Measurements from ENCODE around the gene CPNE4.

Gene CPNE4

DNA sequence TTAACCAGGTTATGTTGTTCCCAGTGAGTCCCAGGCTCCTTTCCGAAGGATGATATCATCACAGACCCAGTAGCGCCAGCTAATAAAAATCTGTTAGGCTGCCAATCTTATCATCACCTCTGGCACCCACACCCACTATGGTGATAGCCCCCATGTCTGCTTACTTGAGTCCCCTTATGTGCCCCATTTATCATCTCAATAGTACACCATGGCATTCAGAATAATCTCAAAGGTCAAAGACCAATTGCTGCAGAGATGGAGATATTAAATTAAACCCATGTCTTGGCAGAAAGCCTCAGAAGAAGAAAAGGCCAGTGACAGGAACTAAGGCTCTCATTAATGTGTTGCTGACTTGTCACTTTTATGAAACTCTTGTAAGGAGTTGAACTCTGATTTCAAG lies 32.8 kb downstream of the CPNE4 start:
- Histone ChIP-seq H3K27ac (ENCODE audit: low read length) (no peak overlapping the region), H3K4me1 (ENCODE audit: control insufficient read depth, insufficient read depth, low read length) (peaks cover 4% of the 10 kb centered on the region; the same call in 1 of the 2 replicates), H3K36me3 (ENCODE audit: control insufficient read depth, insufficient read depth, low read length) (no peaks in the 10 kb centered on the region), H3K27me3 (ENCODE audit: control insufficient read depth, insufficient read depth, low read length) (no peaks in the 10 kb centered on the region), H3K9me3 (ENCODE audit: control insufficient read depth, insufficient read depth, low read length) (no peaks in the 10 kb centered on the region), H3K4me3 (ENCODE audit: low read length) (no peak overlapping the region)
- no CpG with 5 or more reads among the region's 2 CpGs for WGBS (ENCODE audit: insufficient coverage, insufficient read length)
- no peak for DNase-seq (ENCODE audit: low read depth, low spot score)

DNA sequence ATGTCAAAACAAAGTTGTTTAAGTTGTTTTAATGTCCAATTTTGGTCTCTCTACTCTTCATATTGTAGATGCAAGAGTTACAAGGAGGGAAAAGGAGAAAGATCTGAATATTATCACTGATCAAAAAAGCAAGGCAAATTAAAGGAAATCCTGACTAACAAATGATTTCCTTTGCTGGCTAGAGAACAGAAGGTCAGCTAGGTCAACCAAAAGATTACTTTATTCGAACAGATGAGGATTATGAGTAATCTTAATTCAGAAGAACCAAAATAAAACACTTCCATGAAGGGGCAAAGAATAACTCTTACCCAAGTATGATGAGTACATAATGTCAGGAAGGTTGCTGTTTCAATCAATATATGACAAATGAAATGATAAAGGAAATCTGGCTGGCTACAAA lies 33.8 kb downstream of the CPNE4 start:
- no peak overlapping the region for H3K4me3 ChIP-seq (ENCODE audit: low read length)
- H3K9me3 ChIP-seq (ENCODE audit: control insufficient read depth, insufficient read depth, low read length), result no peaks in the 10 kb centered on the region
- no peaks in the 10 kb centered on the region for H3K36me3 ChIP-seq (ENCODE audit: control insufficient read depth, insufficient read depth, low read length)
- no CpG with 5 or more reads among the region's 1 CpG for WGBS (ENCODE audit: insufficient coverage, insufficient read length)
- H3K27ac ChIP-seq (ENCODE audit: low read length), result no peak overlapping the region
- H3K4me1 ChIP-seq (ENCODE audit: control insufficient read depth, insufficient read depth, low read length), result peaks cover 4% of the 10 kb centered on the region; the same call in 1 of the 2 replicates
- DNase-seq (ENCODE audit: low read depth, low spot score), result no peak
- H3K27me3 ChIP-seq (ENCODE audit: control insufficient read depth, insufficient read depth, low read length), result no peaks in the 10 kb centered on the region

DNA sequence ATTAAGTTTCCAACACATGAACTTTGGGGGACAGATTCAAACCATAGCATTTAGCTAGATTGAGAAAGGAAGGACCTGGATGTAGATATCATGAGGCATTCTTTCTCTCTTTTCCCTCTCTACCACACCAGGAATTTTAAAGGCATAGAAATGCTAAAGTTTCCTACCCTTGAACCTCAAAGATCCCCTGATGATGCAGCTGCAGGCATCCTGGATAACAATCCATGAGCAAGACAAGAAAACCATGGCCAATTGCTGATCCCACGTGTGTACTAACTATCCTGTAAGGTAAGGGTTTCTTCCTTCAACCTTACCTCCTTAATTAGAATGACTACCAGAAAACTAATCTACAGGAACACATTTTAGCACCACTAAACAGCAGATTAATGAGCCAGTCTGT lies 36.8 kb downstream of the CPNE4 start:
- Histone ChIP-seq H3K4me3 (ENCODE audit: low read length) (no peak overlapping the region), H3K4me1 (ENCODE audit: control insufficient read depth, insufficient read depth, low read length) (peaks cover 4% of the 10 kb centered on the region; the same call in 1 of the 2 replicates), H3K36me3 (ENCODE audit: control insufficient read depth, insufficient read depth, low read length) (no peaks in the 10 kb centered on the region), H3K27ac (ENCODE audit: low read length) (no peak overlapping the region), H3K9me3 (ENCODE audit: control insufficient read depth, insufficient read depth, low read length) (no peaks in the 10 kb centered on the region), H3K27me3 (ENCODE audit: control insufficient read depth, insufficient read depth, low read length) (no peaks in the 10 kb centered on the region)
- WGBS (ENCODE audit: insufficient coverage, insufficient read length), result no CpG with 5 or more reads among the region's 1 CpG
- DNase-seq (ENCODE audit: low read depth, low spot score), result no peak

DNA sequence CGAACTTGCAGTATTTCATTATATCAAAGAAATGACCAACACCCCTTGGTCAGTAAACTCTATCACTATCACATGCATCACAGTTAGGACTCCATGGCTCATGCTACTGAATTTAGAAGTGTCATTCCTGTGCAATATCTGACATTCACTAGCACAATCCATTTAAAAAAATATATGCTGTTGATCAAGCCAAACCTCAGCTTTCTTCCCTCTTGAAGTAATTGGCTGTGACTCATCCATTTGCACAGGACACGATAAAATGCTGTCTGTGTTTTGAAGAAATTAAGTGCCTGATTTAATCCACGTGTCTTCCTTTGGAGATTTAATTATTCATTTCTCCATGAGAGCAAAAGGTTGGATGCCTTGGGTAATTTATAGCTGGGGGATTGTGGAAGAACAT lies 38.9 kb downstream of the CPNE4 start:
- no peak overlapping the region for H3K4me3 ChIP-seq (ENCODE audit: low read length)
- DNase-seq (ENCODE audit: low read depth, low spot score), result no peak
- H3K27me3 ChIP-seq (ENCODE audit: control insufficient read depth, insufficient read depth, low read length), result no peaks in the 10 kb centered on the region
- no peaks in the 10 kb centered on the region for H3K9me3 ChIP-seq (ENCODE audit: control insufficient read depth, insufficient read depth, low read length)
- no CpG with 5 or more reads among the region's 3 CpGs for WGBS (ENCODE audit: insufficient coverage, insufficient read length)
- H3K36me3 ChIP-seq (ENCODE audit: control insufficient read depth, insufficient read depth, low read length), result no peaks in the 10 kb centered on the region
- H3K4me1 ChIP-seq (ENCODE audit: control insufficient read depth, insufficient read depth, low read length), result peaks cover 4% of the 10 kb centered on the region; the same call in 1 of the 2 replicates
- no peak overlapping the region for H3K27ac ChIP-seq (ENCODE audit: low read length)

DNA sequence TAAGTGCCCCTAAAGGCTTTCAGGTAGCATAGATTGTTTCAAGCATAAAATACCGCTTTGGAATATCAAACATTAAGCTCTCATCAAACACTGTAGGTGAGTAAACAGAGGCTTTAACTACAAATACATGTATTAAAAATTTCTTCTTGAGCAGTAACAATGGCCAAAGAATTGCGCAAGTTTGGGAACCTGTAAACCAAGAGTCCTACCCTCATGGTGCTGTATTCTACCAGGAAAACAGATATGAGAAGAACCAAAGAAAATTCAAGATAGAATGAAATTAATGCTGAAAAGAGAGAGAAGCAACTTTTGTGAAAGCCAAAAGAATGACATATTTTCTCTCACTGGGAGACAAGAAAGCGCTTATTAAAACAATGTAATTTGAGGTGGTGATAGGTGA lies 45.5 kb downstream of the CPNE4 start:
- H3K4me1 ChIP-seq (ENCODE audit: control insufficient read depth, insufficient read depth, low read length), result no peaks in the 10 kb centered on the region
- H3K27me3 ChIP-seq (ENCODE audit: control insufficient read depth, insufficient read depth, low read length), result no peaks in the 10 kb centered on the region
- no peak overlapping the region for H3K27ac ChIP-seq (ENCODE audit: low read length)
- no peaks in the 10 kb centered on the region for H3K9me3 ChIP-seq (ENCODE audit: control insufficient read depth, insufficient read depth, low read length)
- H3K4me3 ChIP-seq (ENCODE audit: low read length), result no peak overlapping the region
- WGBS (ENCODE audit: insufficient coverage, insufficient read length), result no CpG with 5 or more reads among the region's 3 CpGs
- no peaks in the 10 kb centered on the region for H3K36me3 ChIP-seq (ENCODE audit: control insufficient read depth, insufficient read depth, low read length)
- no peak for DNase-seq (ENCODE audit: low read depth, low spot score)

DNA sequence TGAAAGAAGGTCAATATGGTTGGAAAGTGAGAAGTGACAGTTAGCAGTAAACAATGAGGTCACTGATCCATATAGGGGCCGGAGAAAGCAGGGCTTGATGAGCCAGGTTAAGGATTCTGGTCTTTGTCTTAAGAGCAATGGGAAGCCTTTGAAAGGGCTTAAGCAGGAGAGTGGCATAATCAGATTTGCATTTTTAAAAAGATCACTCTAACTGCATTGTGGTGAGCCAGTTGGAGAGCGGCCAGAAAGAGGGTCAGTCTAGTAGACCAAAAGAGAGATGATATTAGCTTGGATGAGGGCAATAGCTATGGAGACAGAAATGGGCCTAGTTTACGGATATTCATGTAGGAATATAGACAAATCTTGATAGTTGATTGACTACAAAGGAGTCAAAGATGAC lies 46.6 kb downstream of the CPNE4 start:
- no peak for DNase-seq (ENCODE audit: low read depth, low spot score)
- Histone ChIP-seq H3K27ac (ENCODE audit: low read length) (no peak overlapping the region), H3K9me3 (ENCODE audit: control insufficient read depth, insufficient read depth, low read length) (no peaks in the 10 kb centered on the region), H3K27me3 (ENCODE audit: control insufficient read depth, insufficient read depth, low read length) (no peaks in the 10 kb centered on the region), H3K36me3 (ENCODE audit: control insufficient read depth, insufficient read depth, low read length) (no peaks in the 10 kb centered on the region), H3K4me3 (ENCODE audit: low read length) (no peak overlapping the region), H3K4me1 (ENCODE audit: control insufficient read depth, insufficient read depth, low read length) (no peaks in the 10 kb centered on the region)
- WGBS (ENCODE audit: insufficient coverage, insufficient read length), result no CpG with 5 or more reads among the region's 3 CpGs

DNA sequence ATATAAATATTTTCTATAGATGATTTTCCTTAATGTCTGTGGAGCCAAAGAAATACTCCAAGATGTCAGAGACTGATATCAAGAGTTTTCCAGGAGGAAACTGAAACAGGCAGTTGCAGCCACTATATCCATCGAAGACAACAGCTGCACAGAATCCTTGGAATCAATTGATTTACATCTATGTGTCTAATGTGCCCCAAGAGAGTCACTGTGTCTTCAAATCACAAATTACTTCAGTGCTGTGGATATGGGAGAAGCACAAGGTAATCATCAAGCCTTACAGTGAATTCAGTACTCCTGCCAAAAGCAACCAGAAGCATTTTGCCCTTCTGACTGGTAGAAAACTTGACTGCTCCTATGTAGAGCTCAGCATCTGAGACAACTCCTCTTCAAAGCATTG lies 51.1 kb downstream of the CPNE4 start:
- Histone ChIP-seq H3K27me3 (ENCODE audit: control insufficient read depth, insufficient read depth, low read length) (no peaks in the 10 kb centered on the region), H3K27ac (ENCODE audit: low read length) (no peak overlapping the region), H3K4me3 (ENCODE audit: low read length) (no peak overlapping the region), H3K9me3 (ENCODE audit: control insufficient read depth, insufficient read depth, low read length) (no peaks in the 10 kb centered on the region), H3K4me1 (ENCODE audit: control insufficient read depth, insufficient read depth, low read length) (no peaks in the 10 kb centered on the region), H3K36me3 (ENCODE audit: control insufficient read depth, insufficient read depth, low read length) (no peaks in the 10 kb centered on the region)
- WGBS (ENCODE audit: insufficient coverage, insufficient read length), result no CpG with 5 or more reads among the region's 1 CpG
- no peak for DNase-seq (ENCODE audit: low read depth, low spot score)

DNA sequence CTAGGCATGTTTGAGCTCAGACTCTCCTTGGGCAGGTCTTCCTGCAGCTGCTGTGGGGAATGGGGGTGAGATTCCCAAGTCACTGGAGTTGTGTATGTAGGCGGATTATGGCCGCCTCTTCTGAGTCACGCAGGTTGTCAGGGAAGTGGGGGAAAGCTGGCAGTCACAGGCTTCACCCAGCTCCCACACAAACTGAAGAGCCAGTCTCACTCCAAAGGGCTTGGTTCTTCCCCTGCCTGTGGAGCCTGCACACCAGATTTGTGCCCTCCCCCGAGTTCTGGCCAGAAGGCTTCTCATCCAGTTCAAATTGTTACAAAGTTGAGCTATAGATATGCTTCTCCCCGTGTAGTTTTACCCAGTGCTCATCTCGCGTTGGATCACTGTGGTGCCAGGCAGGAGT lies 53.5 kb downstream of the CPNE4 start:
- Histone ChIP-seq H3K27ac (ENCODE audit: low read length) (no peak overlapping the region), H3K4me1 (ENCODE audit: control insufficient read depth, insufficient read depth, low read length) (no peaks in the 10 kb centered on the region), H3K4me3 (ENCODE audit: low read length) (no peak overlapping the region), H3K9me3 (ENCODE audit: control insufficient read depth, insufficient read depth, low read length) (no peaks in the 10 kb centered on the region), H3K36me3 (ENCODE audit: control insufficient read depth, insufficient read depth, low read length) (no peaks in the 10 kb centered on the region), H3K27me3 (ENCODE audit: control insufficient read depth, insufficient read depth, low read length) (no peaks in the 10 kb centered on the region)
- WGBS (ENCODE audit: insufficient coverage, insufficient read length), result no CpG with 5 or more reads among the region's 7 CpGs
- no peak for DNase-seq (ENCODE audit: low read depth, low spot score)

DNA sequence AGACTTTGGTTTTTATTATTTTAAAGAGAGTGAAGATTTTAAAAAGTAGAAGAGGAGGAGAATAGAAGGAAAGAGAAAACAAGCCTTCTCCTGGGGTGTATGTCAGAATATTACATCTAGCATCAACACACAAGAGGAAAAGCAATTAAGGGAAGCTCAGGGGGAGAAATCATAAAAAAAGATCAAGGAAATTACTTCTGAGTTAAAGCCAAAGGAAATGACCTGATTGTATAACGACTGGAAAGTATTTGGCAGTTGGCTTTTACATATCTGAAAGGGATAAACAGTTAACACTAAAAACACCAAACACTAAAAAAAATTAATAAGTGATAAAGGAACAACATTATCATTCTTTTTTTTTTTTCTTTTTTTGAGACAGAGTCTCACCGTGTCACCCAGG lies 58.4 kb downstream of the CPNE4 start:
- no peaks in the 10 kb centered on the region for H3K36me3 ChIP-seq (ENCODE audit: control insufficient read depth, insufficient read depth, low read length)
- WGBS (ENCODE audit: insufficient coverage, insufficient read length), result no CpG with 5 or more reads among the region's 2 CpGs
- no peaks in the 10 kb centered on the region for H3K9me3 ChIP-seq (ENCODE audit: control insufficient read depth, insufficient read depth, low read length)
- no peak for DNase-seq (ENCODE audit: low read depth, low spot score)
- no peak overlapping the region for H3K4me3 ChIP-seq (ENCODE audit: low read length)
- no peak overlapping the region for H3K27ac ChIP-seq (ENCODE audit: low read length)
- H3K4me1 ChIP-seq (ENCODE audit: control insufficient read depth, insufficient read depth, low read length), result peaks cover 2% of the 10 kb centered on the region; the same call in 1 of the 2 replicates
- no peaks in the 10 kb centered on the region for H3K27me3 ChIP-seq (ENCODE audit: control insufficient read depth, insufficient read depth, low read length)

DNA sequence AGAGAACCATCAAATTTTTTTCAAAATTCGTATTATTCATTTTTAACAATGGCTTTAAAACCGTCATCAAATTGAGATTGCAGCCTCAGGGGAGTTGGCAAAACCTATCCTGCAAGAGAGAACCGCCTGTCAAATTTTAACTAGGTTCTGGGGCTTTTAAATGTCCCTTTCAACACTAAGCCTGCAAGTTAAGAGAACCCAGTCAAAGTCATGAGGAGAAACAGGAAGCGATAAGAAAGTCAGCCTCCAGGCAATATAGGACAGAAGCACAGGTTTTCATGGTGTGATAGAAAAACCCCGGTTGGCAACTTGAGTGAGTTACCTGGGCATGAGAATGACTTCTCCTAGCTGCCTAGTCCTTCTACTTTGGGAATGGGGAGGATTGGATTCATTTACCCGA lies 59.8 kb downstream of the CPNE4 start:
- WGBS (ENCODE audit: insufficient coverage, insufficient read length), result no CpG with 5 or more reads among the region's 6 CpGs
- H3K9me3 ChIP-seq (ENCODE audit: control insufficient read depth, insufficient read depth, low read length), result no peaks in the 10 kb centered on the region
- no peaks in the 10 kb centered on the region for H3K36me3 ChIP-seq (ENCODE audit: control insufficient read depth, insufficient read depth, low read length)
- no peak overlapping the region for H3K4me3 ChIP-seq (ENCODE audit: low read length)
- DNase-seq (ENCODE audit: low read depth, low spot score), result no peak
- no peaks in the 10 kb centered on the region for H3K27me3 ChIP-seq (ENCODE audit: control insufficient read depth, insufficient read depth, low read length)
- H3K27ac ChIP-seq (ENCODE audit: low read length), result no peak overlapping the region
- peaks cover 2% of the 10 kb centered on the region; the same call in 1 of the 2 replicates for H3K4me1 ChIP-seq (ENCODE audit: control insufficient read depth, insufficient read depth, low read length)

DNA sequence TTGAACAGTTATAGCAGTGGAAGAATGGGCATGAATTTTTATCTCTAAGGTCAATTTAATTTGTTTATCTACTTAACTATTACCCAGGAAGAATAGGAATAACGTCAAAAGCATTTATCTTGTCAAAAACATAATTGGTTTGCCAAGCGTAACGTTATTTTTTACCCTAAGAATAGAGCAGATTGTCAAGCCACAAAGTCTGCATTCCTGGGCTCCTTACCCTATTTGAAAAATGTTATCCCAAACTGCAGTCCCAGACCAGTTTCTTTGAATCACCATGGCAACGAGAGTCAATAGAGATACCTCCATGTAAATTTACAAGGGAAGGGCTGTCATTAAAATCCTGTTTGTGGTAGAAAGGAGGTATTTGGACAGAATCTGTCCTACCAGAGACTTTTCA lies 61.1 kb downstream of the CPNE4 start:
- DNase-seq (ENCODE audit: low read depth, low spot score), result no peak
- WGBS (ENCODE audit: insufficient coverage, insufficient read length), result no CpG with 5 or more reads among the region's 4 CpGs
- Histone ChIP-seq H3K27ac (ENCODE audit: low read length) (no peak overlapping the region), H3K36me3 (ENCODE audit: control insufficient read depth, insufficient read depth, low read length) (no peaks in the 10 kb centered on the region), H3K4me3 (ENCODE audit: low read length) (no peak overlapping the region), H3K9me3 (ENCODE audit: control insufficient read depth, insufficient read depth, low read length) (no peaks in the 10 kb centered on the region), H3K4me1 (ENCODE audit: control insufficient read depth, insufficient read depth, low read length) (peaks cover 2% of the 10 kb centered on the region; the same call in 1 of the 2 replicates), H3K27me3 (ENCODE audit: control insufficient read depth, insufficient read depth, low read length) (no peaks in the 10 kb centered on the region)
